HepG2 (cell line): Measurements from ENCODE around the gene RNF14. TPM values are rescaled to one million over a fixed set of nuclear protein-coding genes. Genes with fewer than 3 reads are reported as not detected.

Experiments used
- BCL6 ChIP-seq: IDR thresholded peaks from 2 replicates; pipeline ENCODE4 v1.6.1; 2016; ENCODE audit warnings: missing genetic modification reagents, missing compliant biosample characterization
- EP300 ChIP-seq, 3 experiments: sonication (generic) in 1 of 3; formaldehyde crosslinking in 1 of 3; IDR thresholded peaks; 2 replicates each; pipeline versions ENCODE4 v1.5.1 to v1.6.1; 2011 to 2020; ENCODE audit warnings: low read depth in 2 of 3, low read length in 2 of 3, borderline replicate concordance in 1 of 3, improper control_type of control experiment in 1 of 3, mild to moderate bottlenecking in 1 of 3, missing genetic modification reagents in 1 of 3, moderate library complexity in 1 of 3
- HNF4G ChIP-seq, 2 experiments: sonication (generic) in 1 of 2; formaldehyde crosslinking in 1 of 2; IDR thresholded peaks; 2 replicates each; pipeline versions ENCODE4 v1.4.0 to v1.6.1; 2011 to 2020; ENCODE audit warnings: borderline replicate concordance in 2 of 2, low read depth in 2 of 2, mild to moderate bottlenecking in 2 of 2, low read length in 1 of 2, missing genetic modification reagents in 1 of 2, moderate library complexity in 1 of 2
- MAFK ChIP-seq, 2 experiments: IDR thresholded peaks in 1 of 2; conservative IDR thresholded peaks in 1 of 2; 2 replicates each; pipeline ENCODE4 v1.6.1; 2011; ENCODE audit warnings: improper control_type of control experiment in 2 of 2, low read length in 2 of 2
- TCF7 ChIP-seq: sonication (generic); IDR thresholded peaks from 2 replicates; pipeline ENCODE4 v1.6.1; 2016; ENCODE audit warnings: antibody characterized with exemption, low read depth
- polyA plus RNA-seq, 8 experiments: library from polyadenylated mRNA; depleted of rRNA in 3 of 8; stranded (reverse) in 7 of 8; unstranded in 1 of 8; fragments of >200 nt; fragmentation: Illumina TruSeq in 4 of 8; extraction: Trizol in 4 of 8; gene quantifications; 2 replicates each; pipeline versions ENCODE4 v1.2.1 to v1.2.3, GENCODE V29; 2011 to 2016; ENCODE audit warnings: low read depth in 4 of 8, missing spikeins in 1 of 8, mixed read lengths in 1 of 8; ENCODE audit not compliant: insufficient read depth in 1 of 8
- total RNA-seq, 5 experiments: library from RNA; depleted of rRNA; stranded (reverse); fragments of >200 nt; fragmentation: Illumina TruSeq; extraction: Trizol; gene quantifications; 2 replicates each; pipeline ENCODE4 v1.2.3, GENCODE V29; 2016; ENCODE audit warnings: low read depth in 1 of 5
- TF ChIP-seq, protein P1 (sequence below): sonication (generic); formaldehyde crosslinking; conservative IDR thresholded peaks from 2 replicates; pipeline ENCODE4 v1.4.0; 2020; ENCODE audit warnings: mild to moderate bottlenecking, missing genetic modification reagents, moderate library complexity
- TF ChIP-seq, protein P2 (sequence below): sonication (generic); formaldehyde crosslinking; IDR thresholded peaks from 2 replicates; pipeline ENCODE4 v1.5.1; 2020; ENCODE audit warnings: mild to moderate bottlenecking, missing genetic modification reagents, borderline replicate concordance
- TF ChIP-seq, protein P3 (sequence below): sonication (generic); formaldehyde crosslinking; IDR thresholded peaks from 2 replicates; pipeline ENCODE4 v1.4.0; 2020; ENCODE audit warnings: missing genetic modification reagents, borderline replicate concordance

The RNF14 gene
- total and polyA plus RNA-seq, 2 of the 13 experiments (the other 11 are each of a cell fraction or from before 2014, with no cell fraction given) = 11.3 to 28.1 TPM

DNA sequence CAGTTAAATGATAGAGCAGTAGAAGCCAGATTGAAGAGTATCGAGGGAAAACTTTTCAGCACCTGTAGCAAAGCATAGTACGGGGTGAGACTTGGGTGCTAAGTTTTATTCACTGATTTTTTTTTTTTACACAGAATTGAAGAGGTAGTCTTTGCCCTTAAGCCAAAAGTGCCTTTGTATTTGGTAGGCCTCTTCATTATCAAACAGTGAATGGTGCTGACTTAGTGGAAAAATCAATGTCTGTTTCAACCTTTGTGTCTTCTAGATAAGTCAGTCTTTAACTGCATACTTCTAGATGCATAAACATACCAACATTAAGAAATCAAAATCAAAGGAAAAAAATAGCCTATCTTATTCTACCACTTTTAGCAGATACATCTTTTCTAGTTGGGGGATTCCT, 13.7 kb downstream of the RNF14 start (continued):
- TF ChIP-seq, protein P1, sequence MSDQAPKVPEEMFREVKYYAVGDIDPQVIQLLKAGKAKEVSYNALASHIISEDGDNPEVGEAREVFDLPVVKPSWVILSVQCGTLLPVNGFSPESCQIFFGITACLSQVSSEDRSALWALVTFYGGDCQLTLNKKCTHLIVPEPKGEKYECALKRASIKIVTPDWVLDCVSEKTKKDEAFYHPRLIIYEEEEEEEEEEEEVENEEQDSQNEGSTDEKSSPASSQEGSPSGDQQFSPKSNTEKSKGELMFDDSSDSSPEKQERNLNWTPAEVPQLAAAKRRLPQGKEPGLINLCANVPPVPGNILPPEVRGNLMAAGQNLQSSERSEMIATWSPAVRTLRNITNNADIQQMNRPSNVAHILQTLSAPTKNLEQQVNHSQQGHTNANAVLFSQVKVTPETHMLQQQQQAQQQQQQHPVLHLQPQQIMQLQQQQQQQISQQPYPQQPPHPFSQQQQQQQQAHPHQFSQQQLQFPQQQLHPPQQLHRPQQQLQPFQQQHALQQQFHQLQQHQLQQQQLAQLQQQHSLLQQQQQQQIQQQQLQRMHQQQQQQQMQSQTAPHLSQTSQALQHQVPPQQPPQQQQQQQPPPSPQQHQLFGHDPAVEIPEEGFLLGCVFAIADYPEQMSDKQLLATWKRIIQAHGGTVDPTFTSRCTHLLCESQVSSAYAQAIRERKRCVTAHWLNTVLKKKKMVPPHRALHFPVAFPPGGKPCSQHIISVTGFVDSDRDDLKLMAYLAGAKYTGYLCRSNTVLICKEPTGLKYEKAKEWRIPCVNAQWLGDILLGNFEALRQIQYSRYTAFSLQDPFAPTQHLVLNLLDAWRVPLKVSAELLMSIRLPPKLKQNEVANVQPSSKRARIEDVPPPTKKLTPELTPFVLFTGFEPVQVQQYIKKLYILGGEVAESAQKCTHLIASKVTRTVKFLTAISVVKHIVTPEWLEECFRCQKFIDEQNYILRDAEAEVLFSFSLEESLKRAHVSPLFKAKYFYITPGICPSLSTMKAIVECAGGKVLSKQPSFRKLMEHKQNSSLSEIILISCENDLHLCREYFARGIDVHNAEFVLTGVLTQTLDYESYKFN = peak; percentile 78
- TF ChIP-seq MAFK (conservative IDR thresholded peaks at IDR 0.05 in 1 of 2, IDR thresholded peaks at IDR 0.05 in 1 of 2; ENCODE audit: low read length in 2 of 2) (0 out of 4 replicates have a peak, but pooled peaks of 1 of the 2 experiments have one; percentile 29), TCF7 (0 out of 2 replicates have a peak, but pooled peaks have one; percentile 8), EP300 (IDR thresholded peaks at IDR 0.05; ENCODE audit: low read depth in 2 of 2, low read length in 2 of 2) (peak in 1 of 2 experiments; percentile 18; a peak in 1 of 4 replicates), EP300 (CRISPR knock-in tag; IDR thresholded peaks at IDR 0.05; ENCODE audit: borderline replicate concordance) (no peak), BCL6 (CRISPR knock-in tag) (0 out of 2 replicates have a peak, but pooled peaks have one; percentile 37), HNF4G (IDR thresholded peaks at IDR 0.05; ENCODE audit: borderline replicate concordance, low read depth, low read length) (peak; percentile 20; the same call in 1 of the 2 replicates), HNF4G (CRISPR knock-in tag; IDR thresholded peaks at IDR 0.05; ENCODE audit: borderline replicate concordance, low read depth) (no peak)
- TF ChIP-seq, protein P2, sequence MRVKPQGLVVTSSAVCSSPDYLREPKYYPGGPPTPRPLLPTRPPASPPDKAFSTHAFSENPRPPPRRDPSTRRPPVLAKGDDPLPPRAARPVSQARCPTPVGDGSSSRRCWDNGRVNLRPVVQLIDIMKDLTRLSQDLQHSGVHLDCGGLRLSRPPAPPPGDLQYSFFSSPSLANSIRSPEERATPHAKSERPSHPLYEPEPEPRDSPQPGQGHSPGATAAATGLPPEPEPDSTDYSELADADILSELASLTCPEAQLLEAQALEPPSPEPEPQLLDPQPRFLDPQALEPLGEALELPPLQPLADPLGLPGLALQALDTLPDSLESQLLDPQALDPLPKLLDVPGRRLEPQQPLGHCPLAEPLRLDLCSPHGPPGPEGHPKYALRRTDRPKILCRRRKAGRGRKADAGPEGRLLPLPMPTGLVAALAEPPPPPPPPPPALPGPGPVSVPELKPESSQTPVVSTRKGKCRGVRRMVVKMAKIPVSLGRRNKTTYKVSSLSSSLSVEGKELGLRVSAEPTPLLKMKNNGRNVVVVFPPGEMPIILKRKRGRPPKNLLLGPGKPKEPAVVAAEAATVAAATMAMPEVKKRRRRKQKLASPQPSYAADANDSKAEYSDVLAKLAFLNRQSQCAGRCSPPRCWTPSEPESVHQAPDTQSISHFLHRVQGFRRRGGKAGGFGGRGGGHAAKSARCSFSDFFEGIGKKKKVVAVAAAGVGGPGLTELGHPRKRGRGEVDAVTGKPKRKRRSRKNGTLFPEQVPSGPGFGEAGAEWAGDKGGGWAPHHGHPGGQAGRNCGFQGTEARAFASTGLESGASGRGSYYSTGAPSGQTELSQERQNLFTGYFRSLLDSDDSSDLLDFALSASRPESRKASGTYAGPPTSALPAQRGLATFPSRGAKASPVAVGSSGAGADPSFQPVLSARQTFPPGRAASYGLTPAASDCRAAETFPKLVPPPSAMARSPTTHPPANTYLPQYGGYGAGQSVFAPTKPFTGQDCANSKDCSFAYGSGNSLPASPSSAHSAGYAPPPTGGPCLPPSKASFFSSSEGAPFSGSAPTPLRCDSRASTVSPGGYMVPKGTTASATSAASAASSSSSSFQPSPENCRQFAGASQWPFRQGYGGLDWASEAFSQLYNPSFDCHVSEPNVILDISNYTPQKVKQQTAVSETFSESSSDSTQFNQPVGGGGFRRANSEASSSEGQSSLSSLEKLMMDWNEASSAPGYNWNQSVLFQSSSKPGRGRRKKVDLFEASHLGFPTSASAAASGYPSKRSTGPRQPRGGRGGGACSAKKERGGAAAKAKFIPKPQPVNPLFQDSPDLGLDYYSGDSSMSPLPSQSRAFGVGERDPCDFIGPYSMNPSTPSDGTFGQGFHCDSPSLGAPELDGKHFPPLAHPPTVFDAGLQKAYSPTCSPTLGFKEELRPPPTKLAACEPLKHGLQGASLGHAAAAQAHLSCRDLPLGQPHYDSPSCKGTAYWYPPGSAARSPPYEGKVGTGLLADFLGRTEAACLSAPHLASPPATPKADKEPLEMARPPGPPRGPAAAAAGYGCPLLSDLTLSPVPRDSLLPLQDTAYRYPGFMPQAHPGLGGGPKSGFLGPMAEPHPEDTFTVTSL (CRISPR knock-in tag) = 0 out of 2 replicates have a peak, but pooled peaks have one; percentile 44
- TF ChIP-seq, protein P3, sequence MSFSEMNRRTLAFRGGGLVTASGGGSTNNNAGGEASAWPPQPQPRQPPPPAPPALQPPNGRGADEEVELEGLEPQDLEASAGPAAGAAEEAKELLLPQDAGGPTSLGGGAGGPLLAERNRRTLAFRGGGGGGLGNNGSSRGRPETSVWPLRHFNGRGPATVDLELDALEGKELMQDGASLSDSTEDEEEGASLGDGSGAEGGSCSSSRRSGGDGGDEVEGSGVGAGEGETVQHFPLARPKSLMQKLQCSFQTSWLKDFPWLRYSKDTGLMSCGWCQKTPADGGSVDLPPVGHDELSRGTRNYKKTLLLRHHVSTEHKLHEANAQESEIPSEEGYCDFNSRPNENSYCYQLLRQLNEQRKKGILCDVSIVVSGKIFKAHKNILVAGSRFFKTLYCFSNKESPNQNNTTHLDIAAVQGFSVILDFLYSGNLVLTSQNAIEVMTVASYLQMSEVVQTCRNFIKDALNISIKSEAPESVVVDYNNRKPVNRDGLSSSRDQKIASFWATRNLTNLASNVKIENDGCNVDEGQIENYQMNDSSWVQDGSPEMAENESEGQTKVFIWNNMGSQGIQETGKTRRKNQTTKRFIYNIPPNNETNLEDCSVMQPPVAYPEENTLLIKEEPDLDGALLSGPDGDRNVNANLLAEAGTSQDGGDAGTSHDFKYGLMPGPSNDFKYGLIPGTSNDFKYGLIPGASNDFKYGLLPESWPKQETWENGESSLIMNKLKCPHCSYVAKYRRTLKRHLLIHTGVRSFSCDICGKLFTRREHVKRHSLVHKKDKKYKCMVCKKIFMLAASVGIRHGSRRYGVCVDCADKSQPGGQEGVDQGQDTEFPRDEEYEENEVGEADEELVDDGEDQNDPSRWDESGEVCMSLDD (CRISPR knock-in tag) = no peak
